ENCODE measurements around the gene COL1A1.

Gene COL1A1

GRCh38 chr17:50157891-50158290 lies 43.5 kb downstream of the COL1A1 start:
- in situ Hi-C loops (cut with HindIII; ENCODE audit: low sequenced_read_pairs), result no loop called here

GRCh38 chr17:50155115-50155819 lies 46.2 kb downstream of the COL1A1 start:
- in situ Hi-C loops (cut with HindIII; ENCODE audit: low sequenced_read_pairs), result no loop called here

GRCh38 chr17:50154604-50155003 lies 46.8 kb downstream of the COL1A1 start:
- in situ Hi-C loops (cut with HindIII; ENCODE audit: low sequenced_read_pairs), result no loop called here

GRCh38 chr17:50153650-50154575 lies 47.5 kb downstream of the COL1A1 start:
- in situ Hi-C loops (cut with HindIII; ENCODE audit: low sequenced_read_pairs), result no loop called here

GRCh38 chr17:50152736-50153135 lies 48.7 kb downstream of the COL1A1 start:
- in situ Hi-C loops (cut with HindIII; ENCODE audit: low sequenced_read_pairs), result no loop called here

- in situ Hi-C loops (cut with HindIII; ENCODE audit: low sequenced_read_pairs), result no loop called here
Measured at GRCh38 chr17:50151937-50152547, 49.4 kb downstream of the COL1A1 start.

GRCh38 chr17:50151041-50151936 lies 50.1 kb downstream of the COL1A1 start:
- in situ Hi-C loops (cut with HindIII; ENCODE audit: low sequenced_read_pairs), result no loop called here

- in situ Hi-C loops (cut with HindIII; ENCODE audit: low sequenced_read_pairs), result no loop called here
Measured at GRCh38 chr17:50150354-50151040, 50.9 kb downstream of the COL1A1 start, which contains the start of gene PPP1R9B. TSS of gene PPP1R9B (minus strand) at chr17:50150677. CDS start at chr17:50150513, 164 bp downstream.

GRCh38 chr17:50149417-50150353 lies 51.7 kb downstream of the COL1A1 start:
- in situ Hi-C loops (cut with HindIII; ENCODE audit: low sequenced_read_pairs), result no loop called here

GRCh38 chr17:50149091-50149416 lies 52.4 kb downstream of the COL1A1 start:
- in situ Hi-C loops (cut with HindIII; ENCODE audit: low sequenced_read_pairs), result no loop called here

GRCh38 chr17:50148226-50149090 lies 53.0 kb downstream of the COL1A1 start:
- in situ Hi-C loops (cut with HindIII; ENCODE audit: low sequenced_read_pairs), result no loop called here

GRCh38 chr17:50147841-50148225 lies 53.6 kb downstream of the COL1A1 start:
- in situ Hi-C loops (cut with HindIII; ENCODE audit: low sequenced_read_pairs), result no loop called here

GRCh38 chr17:50146927-50147665 lies 54.3 kb downstream of the COL1A1 start:
- in situ Hi-C loops (cut with HindIII; ENCODE audit: low sequenced_read_pairs), result no loop called here

GRCh38 chr17:50146230-50146926 lies 55.1 kb downstream of the COL1A1 start:
- in situ Hi-C loops (cut with HindIII; ENCODE audit: low sequenced_read_pairs), result no loop called here

- in situ Hi-C loops (cut with HindIII; ENCODE audit: low sequenced_read_pairs), result no loop called here
Measured at GRCh38 chr17:50145532-50146229, 55.8 kb downstream of the COL1A1 start.

- in situ Hi-C loops (cut with HindIII; ENCODE audit: low sequenced_read_pairs), result no loop called here
Measured at GRCh38 chr17:50144845-50145531, 56.4 kb downstream of the COL1A1 start.
